Medulla oblongata (tissue), 1 donor: ENCODE data around the gene SLC12A8.

Source experiments
- DNase-seq: peaks from one replicate; pipeline ENCODE4 v3.0.0-alpha.2; 2015; ENCODE audit errors: extremely low spot score

SLC12A8 gene

DNA sequence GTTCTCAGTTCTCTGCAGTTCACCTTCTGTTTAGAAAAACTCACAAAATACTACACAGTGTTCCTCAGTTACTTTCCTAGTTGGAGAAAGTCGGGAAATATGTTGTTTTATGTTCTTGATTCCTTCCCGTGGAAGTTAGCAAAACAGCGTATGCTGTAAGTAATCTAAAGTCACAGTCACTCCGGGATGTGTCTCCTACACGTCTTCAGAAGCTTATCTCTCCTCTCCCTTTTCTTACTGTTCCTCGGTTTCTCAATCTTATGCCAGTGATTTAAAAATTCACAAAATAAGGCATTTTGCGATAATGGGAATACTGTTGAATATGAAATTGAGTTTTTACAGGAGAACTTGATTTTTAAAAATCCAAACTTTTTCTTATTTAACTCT is 158.5 kb downstream of the SLC12A8 start:
- no peak for DNase-seq

GRCh38 chr3:125053304-125053699 is 159.2 kb downstream of the SLC12A8 start:
- no peak for DNase-seq

DNA sequence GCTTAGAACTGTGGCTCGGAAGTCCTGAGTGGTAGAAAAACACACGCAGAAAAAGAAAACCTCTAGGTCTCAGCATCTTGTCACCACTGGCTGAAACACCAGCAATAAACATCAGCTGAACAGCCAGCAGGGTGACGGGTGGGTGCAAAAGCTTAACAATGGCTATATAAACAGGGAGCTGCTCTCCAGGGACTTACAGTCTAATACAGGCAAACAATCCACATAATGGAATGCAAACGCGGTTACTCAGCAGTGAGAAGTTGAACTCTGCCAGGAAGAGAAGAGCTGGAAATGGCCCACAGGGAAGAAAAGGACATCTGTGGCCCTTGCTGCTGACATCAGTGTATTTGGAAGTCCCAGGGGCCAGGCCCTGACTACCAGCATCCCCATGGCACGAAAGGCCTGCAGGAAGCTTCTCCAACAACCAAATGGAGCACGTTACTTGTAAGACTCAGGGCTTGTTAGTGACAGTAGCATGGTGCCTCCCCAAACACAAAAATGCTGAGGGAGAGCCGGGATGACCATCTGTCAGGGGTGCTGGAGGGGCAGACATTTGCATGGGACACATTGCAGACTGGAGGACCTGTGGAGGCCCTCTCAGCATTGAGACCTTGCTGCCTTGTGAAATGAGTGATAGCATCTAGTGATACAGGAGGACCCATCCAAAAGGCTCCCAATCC is 159.8 kb downstream of the SLC12A8 start:
- DNase-seq: peak; percentile 63

DNA sequence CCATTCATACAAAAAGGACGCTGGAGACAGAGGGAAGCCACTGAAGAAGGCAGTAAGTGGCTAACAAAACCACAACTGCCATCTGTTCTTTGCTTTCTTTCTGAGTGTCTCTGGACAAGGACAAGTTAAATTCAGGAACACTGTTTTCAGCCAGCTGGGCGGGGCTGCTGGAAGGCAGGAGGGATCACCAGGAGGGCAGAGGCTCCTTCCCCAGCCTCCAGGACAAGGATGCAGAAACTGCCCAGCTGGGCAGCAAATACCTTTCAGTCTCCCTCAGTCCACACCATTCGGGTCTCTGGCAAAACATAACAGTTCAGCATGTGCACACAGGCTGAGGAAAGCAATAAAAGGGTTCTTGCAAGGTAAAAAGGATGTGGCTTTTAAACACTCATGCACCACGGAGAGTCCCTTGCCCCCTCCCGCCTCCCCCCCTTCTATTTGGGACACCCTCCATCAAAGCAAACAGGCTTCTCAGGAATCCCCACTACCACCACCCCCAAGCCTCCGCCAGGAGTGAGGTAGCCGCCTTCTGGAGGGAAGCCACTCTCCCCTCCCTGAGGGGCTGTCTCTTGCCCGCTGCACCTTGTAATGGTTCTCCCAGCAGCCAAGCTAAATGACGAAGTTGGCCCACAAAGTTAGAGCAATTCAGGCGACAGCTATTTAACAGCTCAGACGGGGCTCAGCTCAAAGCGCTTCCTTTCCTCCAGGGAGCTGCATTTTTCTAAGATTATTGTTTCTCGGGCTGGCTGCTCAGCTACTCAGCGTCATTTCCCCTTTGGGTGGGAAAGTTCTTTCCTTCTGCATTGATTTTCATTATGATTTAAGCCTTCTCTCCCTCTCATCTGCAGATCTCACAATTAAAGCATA is 160.6 kb downstream of the SLC12A8 start:
- DNase-seq: peak; percentile 79

DNA sequence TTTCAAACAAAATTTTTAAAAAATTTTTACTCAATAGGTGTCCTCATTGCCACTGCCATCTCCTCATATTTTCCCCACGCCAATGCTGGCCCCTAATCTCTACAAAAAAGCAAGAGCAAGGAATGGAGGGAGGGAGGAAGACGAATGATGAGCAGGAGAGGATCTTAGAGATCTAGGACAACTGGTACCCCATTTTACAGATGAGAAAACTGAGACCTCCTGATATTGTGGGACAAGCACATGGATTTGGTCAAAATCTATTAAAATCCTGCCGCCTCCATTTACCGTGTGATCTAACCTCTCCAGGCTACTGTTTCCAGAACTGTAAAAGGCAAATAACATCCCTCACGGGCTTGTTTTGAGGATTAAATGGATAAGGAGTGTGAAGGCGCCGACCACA is 161.3 kb downstream of the SLC12A8 start:
- DNase-seq: no peak

- DNase-seq: no peak
Measured at GRCh38 chr3:125050488-125051090, 162.0 kb downstream of the SLC12A8 start.

GRCh38 chr3:125048282-125048681 is 164.3 kb downstream of the SLC12A8 start:
- DNase-seq: no peak

DNA sequence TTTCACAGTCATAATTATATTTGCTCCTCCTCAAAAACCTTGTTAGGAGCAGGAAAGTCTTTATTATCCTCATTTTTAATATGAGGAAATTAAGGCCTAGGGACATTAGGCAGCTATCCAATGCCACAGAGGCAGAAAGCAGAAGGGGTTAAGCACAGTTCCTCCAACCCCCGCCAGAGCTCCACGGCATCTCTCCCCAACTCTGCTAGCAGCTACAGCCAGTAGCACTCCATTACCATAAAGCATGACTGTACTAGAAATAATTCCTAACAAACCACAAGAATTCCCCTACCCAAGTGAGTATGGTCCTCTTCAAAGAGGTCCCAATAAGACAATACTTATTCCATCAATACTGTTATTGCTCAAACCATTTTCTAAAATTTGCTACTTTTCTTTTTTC is 166.6 kb downstream of the SLC12A8 start:
- DNase-seq: no peak

DNA sequence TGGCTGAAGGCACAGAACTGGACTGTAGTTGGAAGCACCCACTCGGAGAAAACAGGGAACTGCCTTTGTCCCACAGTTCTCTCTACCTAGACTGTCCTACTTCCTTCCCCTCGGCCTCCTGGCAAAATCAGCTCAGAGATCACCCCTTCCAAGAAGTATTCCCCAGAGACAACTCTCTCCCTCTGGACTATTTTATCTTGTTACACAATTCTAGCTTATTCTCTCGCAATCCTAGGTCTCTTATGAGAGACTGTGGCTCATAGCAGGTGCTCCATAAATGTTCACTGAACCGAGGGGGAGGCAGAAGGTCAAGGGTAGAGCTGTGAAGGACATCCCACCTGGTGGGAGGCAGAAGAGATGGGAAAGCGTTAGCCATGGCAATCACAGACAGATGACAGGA is 167.4 kb downstream of the SLC12A8 start:
- DNase-seq: no peak

DNA sequence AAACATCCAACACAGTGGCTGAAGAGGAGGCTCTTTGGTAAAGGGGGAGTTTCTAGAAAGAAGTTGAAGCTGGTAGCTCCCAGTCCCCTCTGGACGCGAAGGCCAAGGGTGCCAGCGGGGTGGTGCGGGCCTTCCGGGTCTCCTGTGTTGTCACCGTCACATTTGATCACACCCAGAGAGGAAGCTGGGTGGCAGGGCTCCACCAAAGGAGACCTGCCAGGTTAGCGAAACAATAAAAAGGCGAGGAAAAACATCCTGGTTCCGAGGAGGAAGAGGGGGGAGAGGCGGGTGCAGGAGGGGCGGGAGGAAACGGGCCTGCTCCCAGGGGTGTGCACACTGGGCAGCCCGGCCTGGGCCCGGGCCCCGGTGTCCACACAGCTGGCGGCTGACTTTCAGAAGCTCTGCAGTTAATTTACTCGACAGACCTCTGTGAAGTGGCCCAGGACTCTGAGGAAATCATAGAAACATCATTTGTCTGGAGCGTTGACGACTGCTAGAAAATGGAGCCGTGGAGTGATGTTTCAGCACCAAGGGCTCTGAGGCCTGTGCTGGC is 168.9 kb downstream of the SLC12A8 start:
- no peak for DNase-seq

DNA sequence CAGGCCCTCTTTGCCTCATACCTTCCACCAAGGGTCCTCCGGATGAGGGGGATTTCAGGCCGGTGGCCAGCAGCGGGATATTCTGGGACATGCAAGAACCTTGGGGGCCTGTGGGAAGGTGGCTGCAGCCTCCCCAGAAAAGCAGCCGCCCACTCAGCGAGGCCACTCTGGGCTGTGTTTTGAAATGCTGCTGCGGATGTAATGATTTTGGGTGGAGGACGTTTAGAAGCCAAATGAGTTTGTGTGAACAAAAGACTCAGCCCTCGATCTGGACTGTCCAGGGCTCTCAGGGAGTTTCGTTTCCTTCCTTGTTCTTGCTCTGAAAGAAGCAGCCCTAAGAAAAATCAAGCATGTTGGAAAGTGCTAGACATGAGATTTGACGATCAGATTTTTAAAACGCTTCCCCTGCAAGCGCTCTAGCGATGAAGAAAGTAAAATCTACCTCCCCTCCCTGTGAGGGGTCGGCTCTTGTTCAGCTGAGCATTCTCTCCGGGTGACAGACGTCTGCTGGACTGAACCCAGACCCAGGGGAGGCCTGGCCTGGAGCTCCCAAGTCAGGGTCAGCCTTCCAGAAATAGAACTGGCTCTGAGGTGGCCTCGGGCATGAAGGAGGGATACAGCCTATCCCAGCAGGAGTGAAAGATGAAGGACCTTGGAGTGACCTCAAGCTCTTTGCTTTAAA is 169.7 kb downstream of the SLC12A8 start:
- DNase-seq: peak; percentile 63

GRCh38 chr3:125039131-125040100 is 173.1 kb downstream of the SLC12A8 start:
- DNase-seq: peak; percentile 68

GRCh38 chr3:125037498-125038150 is 174.9 kb downstream of the SLC12A8 start:
- no peak for DNase-seq

DNA sequence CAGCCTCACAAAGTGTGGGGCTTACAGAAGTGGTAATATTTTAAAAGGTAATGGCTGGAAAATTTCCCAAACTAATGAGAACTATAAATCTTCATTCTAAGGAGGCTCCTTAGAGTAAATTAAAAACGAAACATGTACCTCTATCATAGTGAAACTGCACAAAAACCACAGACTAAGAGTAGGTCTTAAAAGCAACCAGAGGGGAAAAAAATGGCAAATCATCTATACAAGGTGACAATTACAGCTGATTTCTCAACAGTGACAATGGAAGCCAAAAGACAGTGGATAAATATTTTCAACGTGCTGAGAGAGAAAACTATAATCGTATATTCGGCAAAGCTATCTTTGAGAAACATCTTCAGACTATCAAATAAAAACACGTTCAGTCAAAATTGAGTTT is 177.3 kb downstream of the SLC12A8 start:
- DNase-seq: no peak

DNA sequence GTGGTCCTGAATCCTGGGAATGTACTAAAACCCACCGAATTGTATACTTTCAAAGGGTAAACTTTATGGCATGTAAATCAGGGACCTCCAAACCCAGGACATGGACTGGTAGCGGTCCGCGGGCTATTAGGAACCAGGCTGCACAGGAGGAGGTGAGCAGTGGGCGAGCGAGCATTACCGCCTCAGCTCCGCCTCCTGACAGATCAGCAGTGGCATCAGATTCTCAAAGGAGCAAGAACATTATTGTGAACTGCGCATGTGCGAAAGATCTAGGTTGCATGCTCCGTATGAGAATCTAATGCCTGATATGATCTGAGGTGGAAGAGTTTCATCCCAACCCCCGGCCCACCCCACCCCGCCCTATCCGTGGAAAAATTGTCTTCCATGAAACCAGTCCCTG is 178.9 kb downstream of the SLC12A8 start:
- DNase-seq: no peak

GRCh38 chr3:125033135-125033534 is 179.4 kb downstream of the SLC12A8 start:
- no peak for DNase-seq

DNA sequence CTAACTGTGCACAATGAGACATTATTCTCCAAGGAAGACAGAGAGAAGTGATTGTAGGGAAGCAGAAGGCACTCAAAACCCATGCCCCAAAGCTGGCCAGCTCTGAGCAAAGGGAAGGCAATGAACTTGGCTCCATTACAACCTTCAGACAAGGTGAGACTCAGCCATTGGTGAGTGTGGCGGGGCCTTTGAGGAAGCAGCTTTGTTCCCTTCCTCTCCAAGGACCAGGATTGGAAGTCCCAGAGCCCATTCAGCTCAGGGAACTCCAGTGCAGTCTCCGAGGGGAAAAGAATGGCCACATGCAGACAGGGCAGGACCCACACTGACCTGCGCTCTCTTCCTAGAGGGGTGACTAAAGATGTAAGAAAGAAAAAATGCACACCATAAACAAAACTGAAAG is 179.9 kb downstream of the SLC12A8 start:
- no peak for DNase-seq
